Measurements from ENCODE around the gene ZBTB3. TPM values are rescaled to one million over a fixed set of nuclear protein-coding genes. Genes with fewer than 3 reads are reported as not detected.

ZBTB3 gene
- total and polyA plus RNA-seq, 9 of the 15 experiments (the other 6 are each of a cell fraction or from before 2014, with no cell fraction given): 1.9 to 10.0 (median 4.9) TPM

GRCh38 chr11:62771144-62772021 is 17.4 kb upstream of the ZBTB3 start, which contains the start of gene TAF6L (continued):
- TF ChIP-seq ZFX (CRISPR knock-in tag; IDR thresholded peaks at IDR 0.05) (peak; percentile 74), ZBTB33 (CRISPR knock-in tag; IDR thresholded peaks at IDR 0.05) (peak; percentile 25), TRIM25 (IDR thresholded peaks at IDR 0.05; ENCODE audit: borderline replicate concordance) (no peak), ZNF717 (CRISPR knock-in tag; IDR thresholded peaks at IDR 0.05) (no peak), CAMTA2 (CRISPR knock-in tag; conservative IDR thresholded peaks at IDR 0.05) (no peak), ZBTB9 (CRISPR knock-in tag; IDR thresholded peaks at IDR 0.05) (peak; percentile 15; the same call in 1 of the 2 replicates), HDAC6 (IDR thresholded peaks at IDR 0.05; ENCODE audit: low read depth, low read length) (no peak), ZNF398 (CRISPR knock-in tag; IDR thresholded peaks at IDR 0.05) (no peak), EGR1 (conservative IDR thresholded peaks at IDR 0.05) (peak; percentile 98), FOXK2 (conservative IDR thresholded peaks at IDR 0.05 in 1 of 2, IDR thresholded peaks at IDR 0.05 in 1 of 2; ENCODE audit: low read depth in 2 of 2) (peak in 1 of 2 experiments; percentile 82; a peak in 1 of 4 replicates), HMBOX1 (IDR thresholded peaks at IDR 0.05) (no peak), TAF1 (IDR thresholded peaks at IDR 0.05; ENCODE audit: control insufficient read depth, extremely low read depth, insufficient read depth, low read length, severe bottlenecking) (peak; percentile 62), ARID4B (CRISPR knock-in tag; IDR thresholded peaks at IDR 0.05) (peak; percentile 70; the same call in 1 of the 2 replicates)

All from K562 (cell line).